A549 (cell line): Measurements from ENCODE around the gene KLF3.

Experiments
- CTCF ChIP-seq: fragments of >200 bp; sonication (Bioruptor Twin); formaldehyde crosslinking; IDR thresholded peaks from 3 replicates; pipeline ENCODE4 v1.5.1; 2016
- EHMT2 ChIP-seq: fragments of 200-600 bp; sonication (generic); IDR thresholded peaks from 2 replicates; pipeline ENCODE4 v1.6.1; 2016; ENCODE audit warnings: antibody characterized with exemption, low read depth, mild to moderate bottlenecking, moderate library complexity
- KDM1A ChIP-seq: fragments of 200-600 bp; sonication (generic); IDR thresholded peaks from 2 replicates; pipeline ENCODE4 v1.6.1; 2016; ENCODE audit warnings: low read depth, mild to moderate bottlenecking
- MYC ChIP-seq: IDR thresholded peaks from 2 replicates; pipeline ENCODE4 v1.6.1; 2012; ENCODE audit warnings: mild to moderate bottlenecking, inconsistent platforms, low read length, improper control_type of control experiment, borderline replicate concordance
- NR3C1 ChIP-seq: fragments of >200 bp; sonication (Bioruptor Twin); formaldehyde crosslinking; IDR thresholded peaks from 3 replicates; pipeline ENCODE4 v1.6.1; 2017
- RAD21 ChIP-seq, 2 experiments: fragments of >200 bp in 1 of 2; sonication (Bioruptor Twin) in 1 of 2; formaldehyde crosslinking in 1 of 2; IDR thresholded peaks in 1 of 2; conservative IDR thresholded peaks in 1 of 2; 2 replicates in 1 of 2; 3 replicates in 1 of 2; pipeline ENCODE4 v1.6.1; 2012 to 2018; ENCODE audit warnings: inconsistent platforms in 1 of 2

GRCh38 chr4:38676986-38677385, 13.0 kb downstream of the KLF3 start:
- TF ChIP-seq RAD21 (conservative IDR thresholded peaks at IDR 0.05 in 1 of 2, IDR thresholded peaks at IDR 0.05 in 1 of 2) (no peak), CTCF (no peak), NR3C1 (no peak), KDM1A (no peak), MYC (no peak), EHMT2 (no peak)
